ENCODE data around the gene CHMP1B. TPM values are rescaled to one million over a fixed set of nuclear protein-coding genes. Genes with fewer than 3 reads are reported as not detected.
A peak's percentile ranks its signal among the peaks of the same experiment; 100 is the strongest.

CHMP1B gene
- total RNA-seq, 1 donor from 2014 or later, result 29.4 TPM

GRCh38 chr18:11845654-11846053 lies 5.6 kb upstream of the CHMP1B start:
- Mint-ChIP-seq H3K4me3 (no peak overlapping the region), H3K27ac (no peak overlapping the region), H3K36me3 (ENCODE audit: low read depth) (no peaks in the 10 kb centered on the region)

GRCh38 chr18:11847811-11848210 lies 3.4 kb upstream of the CHMP1B start:
- no peak for TF ChIP-seq CTCF (IDR thresholded peaks at IDR 0.05)
- H3K9me3 Mint-ChIP-seq, result no peaks in the 10 kb centered on the region
- ChIA-PET CTCF (no interaction called here), POLR2A (no interaction called here)
- ATAC-seq (ENCODE audit: low read depth) (no peak), DNase-seq (no peak)
- H3K36me3 Mint-ChIP-seq (ENCODE audit: low read depth), result peaks cover 10% of the 10 kb centered on the region
- no peak overlapping the region for H3K27ac Mint-ChIP-seq
- H3K27me3 Mint-ChIP-seq, result peaks cover 3% of the 10 kb centered on the region
- intact Hi-C loops (cut with micrococcal nuclease), result no loop called here
- no peak overlapping the region for H3K4me3 Mint-ChIP-seq
- peaks cover 30% of the 10 kb centered on the region for H3K4me1 Mint-ChIP-seq

More at GRCh38 chr18:11845654-11846053, 5.6 kb upstream of the CHMP1B start:
- ChIA-PET POLR2A (no interaction called here), CTCF (no interaction called here)
- ATAC-seq (ENCODE audit: low read depth), result no peak
- intact Hi-C loops (cut with micrococcal nuclease), result no loop called here
- no peak for TF ChIP-seq CTCF (IDR thresholded peaks at IDR 0.05)
- H3K4me1 Mint-ChIP-seq, result peaks cover 9% of the 10 kb centered on the region
- peaks cover 3% of the 10 kb centered on the region for H3K27me3 Mint-ChIP-seq
- H3K9me3 Mint-ChIP-seq, result no peaks in the 10 kb centered on the region
- DNase-seq, result no peak

GRCh38 chr18:11849279-11849678 lies 1.9 kb upstream of the CHMP1B start:
- ChIA-PET POLR2A (interaction anchor here (0.7 to 2.1 kb wide), 2 partner anchors 132 to 145 kb away, joined by 3 to 12 read pairs; partner anchors contain the start of gene IMPA2), CTCF (no interaction called here)
- Mint-ChIP-seq H3K4me1 (peaks cover 44% of the 10 kb centered on the region), H3K4me3 (peak overlapping the region; percentile 19), H3K36me3 (ENCODE audit: low read depth) (peaks cover 12% of the 10 kb centered on the region), H3K27ac (peak overlapping the region; percentile 35), H3K9me3 (no peaks in the 10 kb centered on the region), H3K27me3 (peaks cover 3% of the 10 kb centered on the region)
- intact Hi-C loops (cut with micrococcal nuclease), result no loop called here
- no peak for TF ChIP-seq CTCF (IDR thresholded peaks at IDR 0.05)
- DNase-seq, result no peak
- no peak for ATAC-seq (ENCODE audit: low read depth)

- ATAC-seq (ENCODE audit: low read depth), result peak; percentile 5
- intact Hi-C loops (cut with micrococcal nuclease), result loop anchor here (2.0 to 10.0 kb wide), 10 partner anchors 187 to 1938 kb away; partner anchors contain the start of genes CEP192, NAPG, PTPN2 and VAPA
- Mint-ChIP-seq H3K4me1 (peaks cover 50% of the 10 kb centered on the region), H3K36me3 (ENCODE audit: low read depth) (peaks cover 17% of the 10 kb centered on the region), H3K9me3 (no peaks in the 10 kb centered on the region), H3K27me3 (no peaks in the 10 kb centered on the region), H3K27ac (peak overlapping the region; percentile 99), H3K4me3 (peak overlapping the region; percentile 100)
- DNase-seq, result peak; percentile 29
- TF ChIP-seq CTCF (IDR thresholded peaks at IDR 0.05), result no peak
- ChIA-PET CTCF (interaction anchor here (0.7 to 1.6 kb wide), 3 partner anchors 88 to 145 kb away, joined by 3 to 5 read pairs (median 3); no protein-coding TSS in a partner anchor), POLR2A (interaction anchor here (0.7 to 2.1 kb wide), 5 partner anchors 32 to 145 kb away, joined by 3 to 12 read pairs (median 8); partner anchors contain the start of genes IMPA2 and MPPE1)
Observed at GRCh38 chr18:11849841-11850634, 1.2 kb upstream of the CHMP1B start.

- no peaks in the 10 kb centered on the region for H3K27me3 Mint-ChIP-seq
- DNase-seq (no peak), ATAC-seq (ENCODE audit: low read depth) (peak; percentile 38)
- H3K4me3 Mint-ChIP-seq, result peak overlapping the region; percentile 100
- intact Hi-C loops (cut with micrococcal nuclease), result loop anchor here (1.0 to 10.0 kb wide), 13 partner anchors 33 to 1938 kb away; partner anchors contain the start of genes CEP192, IMPA2, MPPE1 and NAPG
- POLR2A ChIA-PET, result interaction anchor here (0.9 to 2.1 kb wide), 6 partner anchors 31 to 526 kb away, joined by 3 to 12 read pairs (median 6); partner anchors contain the start of genes AFG3L2, IMPA2 and MPPE1
- no peaks in the 10 kb centered on the region for H3K9me3 Mint-ChIP-seq
- H3K4me1 Mint-ChIP-seq, result peaks cover 52% of the 10 kb centered on the region
- H3K36me3 Mint-ChIP-seq (ENCODE audit: low read depth), result peaks cover 22% of the 10 kb centered on the region
- CTCF ChIA-PET, result interaction anchor here (1.6 kb wide), 1 partner anchor 87 kb away, joined by 5 read pairs; no protein-coding TSS in a partner anchor
- peak overlapping the region; percentile 99 for H3K27ac Mint-ChIP-seq
- TF ChIP-seq CTCF (IDR thresholded peaks at IDR 0.05), result no peak
Observed at GRCh38 chr18:11850821-11851145, 430 bp upstream of the CHMP1B start.
